Astrocyte (in vitro differentiated cells and primary cell): ENCODE data around the gene LCOR.

Experiments used
- CTCF ChIP-seq: IDR thresholded peaks from 2 replicates; pipeline ENCODE4 v1.5.1; 2011; ENCODE audit warnings: low read depth, mild to moderate bottlenecking, inconsistent platforms, low read length, moderate library complexity; ENCODE audit not compliant: insufficient read depth
- EZH2 ChIP-seq: IDR thresholded peaks from 2 replicates; pipeline ENCODE4 v1.6.1; 2012; ENCODE audit warnings: mild to moderate bottlenecking, low read length, inconsistent platforms; ENCODE audit not compliant: insufficient read depth

- TF ChIP-seq CTCF, result no peak
- TF ChIP-seq EZH2, result no peak
These were observed 154.2 kb downstream of the LCOR start for GRCh38 chr10:96986200-96986856.
